Astrocyte of the spinal cord (primary cell): ENCODE results near the gene USP35.

Source experiments
- DNase-seq: peaks from one replicate; pipeline ENCODE4 v3.0.0; 2011; ENCODE audit warnings: low read depth, low spot score
- H3K4me3 ChIP-seq: 2 replicates; pipeline ENCODE4 v1.5.1; 2011; ENCODE audit warnings: low read depth, mild to moderate bottlenecking, low read length, moderate library complexity
- CTCF ChIP-seq: IDR thresholded peaks from 2 replicates; pipeline ENCODE4 v1.5.1; 2012; ENCODE audit warnings: low read depth, mild to moderate bottlenecking, low read length, inconsistent platforms
- in situ Hi-C: cut with HindIII; loops from 2 replicates; pipeline ENCODE4 v1.10.0; 2017; ENCODE audit warnings: low sequenced_read_pairs

Gene USP35

GRCh38 chr11:78160557-78160956 is 28.2 kb upstream of the USP35 start:
- in situ Hi-C loops, result no loop called here
- H3K4me3 ChIP-seq, result no peak overlapping the region
- no peak for DNase-seq
- no peak for TF ChIP-seq CTCF

GRCh38 chr11:78161346-78161745 is 27.4 kb upstream of the USP35 start:
- DNase-seq, result no peak
- TF ChIP-seq CTCF, result no peak
- in situ Hi-C loops, result no loop called here
- no peak overlapping the region for H3K4me3 ChIP-seq

DNA sequence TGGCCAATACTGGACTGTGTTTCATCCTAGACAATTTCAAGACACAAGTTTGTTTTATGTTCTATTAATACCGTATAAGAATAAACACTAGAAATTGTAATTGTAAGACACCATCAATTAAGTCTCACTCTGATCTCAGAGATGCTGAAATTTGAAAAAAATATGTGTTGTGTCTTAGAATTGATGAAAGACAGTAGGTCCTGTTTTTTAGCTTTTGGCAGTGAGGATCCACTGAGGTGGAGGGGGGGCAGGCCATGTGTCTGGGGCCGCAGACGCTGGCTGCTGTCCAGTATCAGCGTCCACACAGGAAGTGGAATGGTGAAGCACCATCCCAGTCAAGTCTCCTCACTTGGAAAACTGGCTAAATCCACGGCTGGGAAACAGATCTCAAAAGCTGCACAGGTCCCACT is 26.8 kb upstream of the USP35 start:
- TF ChIP-seq CTCF, result no peak
- H3K4me3 ChIP-seq, result no peak overlapping the region
- DNase-seq, result no peak
- in situ Hi-C loops, result no loop called here

DNA sequence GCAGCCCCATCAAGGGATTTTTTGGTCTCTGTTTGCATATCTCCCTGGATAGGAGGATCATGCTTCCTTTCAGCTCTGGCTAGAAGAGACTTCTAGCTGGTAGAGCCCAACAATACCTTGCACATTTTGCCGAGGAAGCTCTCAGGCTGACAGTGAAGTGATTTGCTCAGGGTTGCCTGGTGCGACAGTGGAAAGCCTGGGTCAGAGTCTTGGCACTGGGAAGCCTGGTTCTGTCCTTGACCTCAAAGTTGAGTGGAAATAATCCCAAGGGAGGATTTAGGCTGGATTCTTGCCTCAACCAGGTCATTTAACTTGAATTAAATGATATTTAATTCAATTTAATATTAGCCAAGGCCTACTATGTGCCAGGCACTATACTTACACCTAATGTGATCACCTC is 24.9 kb upstream of the USP35 start:
- in situ Hi-C loops, result no loop called here
- no peak for DNase-seq
- TF ChIP-seq CTCF, result no peak
- H3K4me3 ChIP-seq, result no peak overlapping the region

GRCh38 chr11:78164471-78164870 is 24.2 kb upstream of the USP35 start:
- no peak overlapping the region for H3K4me3 ChIP-seq
- no peak for DNase-seq
- no peak for TF ChIP-seq CTCF
- in situ Hi-C loops, result no loop called here

DNA sequence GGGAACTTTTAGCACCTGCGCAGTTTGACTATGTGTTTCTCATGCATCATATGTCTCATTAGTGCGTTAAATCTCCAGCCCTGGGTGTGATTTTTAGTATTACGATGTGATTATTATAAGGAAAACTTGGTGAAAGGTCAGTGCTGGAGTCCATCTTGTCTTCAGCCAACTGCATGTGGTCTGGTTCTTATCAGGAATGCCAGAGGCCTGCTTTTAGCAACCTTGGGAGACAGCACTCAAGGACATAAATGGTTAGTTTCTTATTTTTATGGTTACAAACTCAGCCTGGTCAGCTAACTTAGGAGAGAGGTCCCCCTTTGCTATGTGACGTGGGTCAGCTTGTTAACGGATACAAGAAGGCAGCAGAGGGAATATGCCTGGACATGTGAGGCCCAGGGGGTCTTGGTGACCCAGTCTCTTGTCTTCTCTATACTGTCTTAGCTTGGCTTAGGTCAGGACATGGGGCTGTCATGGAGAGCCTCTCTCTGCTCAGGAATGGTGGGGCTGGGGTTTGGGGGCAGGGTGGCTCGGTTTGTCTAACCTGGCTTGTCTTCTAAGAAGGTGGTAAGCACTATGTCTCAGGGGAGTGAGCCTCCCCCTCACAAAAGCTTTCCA is 21.8 kb upstream of the USP35 start:
- DNase-seq, result no peak
- TF ChIP-seq CTCF, result no peak
- in situ Hi-C loops, result no loop called here
- no peak overlapping the region for H3K4me3 ChIP-seq
